ENCODE measurements around the gene MYH13. TPM values are rescaled to one million over a fixed set of nuclear protein-coding genes. Genes with fewer than 3 reads are reported as not detected.
A peak's percentile ranks its signal among the peaks of the same experiment; 100 is the strongest.
"Not testable (repeated sequence)": the region's sequence is repeated elsewhere in the genome, so short reads cannot be mapped to it uniquely, and the experiment has no call there.

Gene MYH13
- polyA plus RNA-seq, 1 donor = 0.91 TPM

- no peak for DNase-seq (ENCODE audit: low read depth)
These were observed 68.0 kb downstream of the MYH13 start for GRCh38 chr17:10304758-10305300.

GRCh38 chr17:10297691-10298090 is 75.1 kb downstream of the MYH13 start:
- no peak for DNase-seq (ENCODE audit: low read depth)

- DNase-seq (ENCODE audit: low read depth) = no peak
These were observed 77.0 kb downstream of the MYH13 start for GRCh38 chr17:10295728-10296343.

- DNase-seq (ENCODE audit: low read depth) = no peak
These were observed 78.6 kb downstream of the MYH13 start for GRCh38 chr17:10294180-10294579.

GRCh38 chr17:10292057-10292937 is 80.5 kb downstream of the MYH13 start:
- peak; percentile 20 for DNase-seq (ENCODE audit: low read depth)

GRCh38 chr17:10291576-10291975 is 81.2 kb downstream of the MYH13 start:
- DNase-seq (ENCODE audit: low read depth) = not testable (repeated sequence)

- DNase-seq (ENCODE audit: low read depth) = no peak
These were observed 82.8 kb downstream of the MYH13 start for GRCh38 chr17:10290041-10290440.

GRCh38 chr17:10286324-10286723 is 86.5 kb downstream of the MYH13 start:
- DNase-seq (ENCODE audit: low read depth) = no peak

- no peak for DNase-seq (ENCODE audit: low read depth)
These were observed 86.9 kb downstream of the MYH13 start for GRCh38 chr17:10285896-10286295.

- no peak for DNase-seq (ENCODE audit: low read depth)
These were observed 92.7 kb downstream of the MYH13 start for GRCh38 chr17:10280068-10280467.

GRCh38 chr17:10278218-10278617 is 94.6 kb downstream of the MYH13 start:
- DNase-seq (ENCODE audit: low read depth) = no peak

- no peak for DNase-seq (ENCODE audit: low read depth)
These were observed 96.4 kb downstream of the MYH13 start for GRCh38 chr17:10276436-10276835.

GRCh38 chr17:10275418-10275817 is 97.4 kb downstream of the MYH13 start:
- DNase-seq (ENCODE audit: low read depth) = no peak

GRCh38 chr17:10271106-10271562 is 101.7 kb downstream of the MYH13 start:
- no peak for DNase-seq (ENCODE audit: low read depth)

GRCh38 chr17:10270258-10270657 is 102.5 kb downstream of the MYH13 start:
- DNase-seq (ENCODE audit: low read depth) = no peak

GRCh38 chr17:10268005-10268404 is 104.8 kb downstream of the MYH13 start:
- no peak for DNase-seq (ENCODE audit: low read depth)

GRCh38 chr17:10266296-10266876 is 106.4 kb downstream of the MYH13 start:
- DNase-seq (ENCODE audit: low read depth) = no peak

- DNase-seq (ENCODE audit: low read depth) = peak; percentile 64
These were observed 107.6 kb downstream of the MYH13 start for GRCh38 chr17:10265100-10265810.

- no peak for DNase-seq (ENCODE audit: low read depth)
These were observed 108.8 kb downstream of the MYH13 start for GRCh38 chr17:10264051-10264450.

GRCh38 chr17:10262451-10262850 is 110.4 kb downstream of the MYH13 start:
- DNase-seq (ENCODE audit: low read depth) = no peak

- DNase-seq (ENCODE audit: low read depth) = no peak
These were observed 111.7 kb downstream of the MYH13 start for GRCh38 chr17:10261098-10261497.
